Gastrocnemius medialis (tissue), 4 donors: ENCODE results near the gene FASTKD2. TPM values are rescaled to one million over a fixed set of nuclear protein-coding genes. Genes with fewer than 3 reads are reported as not detected.

Experiments
- ATAC-seq, 2 donors: fragments of 150-250 bp; one replicate each; pipeline ENCODE4 v1.9.1; 2016
- DNase-seq, 2 donors: peaks; one replicate each; pipeline ENCODE4 v3.0.0-alpha.2; 2019
- H3K27ac ChIP-seq, 4 donors: fragments of 200-600 bp; sonication (generic); 1 replicate in 1 of 4; 2 replicates in 3 of 4; pipeline ENCODE4 v1.5.1; 2016 to 2018; ENCODE audit warnings: mild to moderate bottlenecking in 2 of 4, moderate library complexity in 1 of 4
- H3K27me3 ChIP-seq, 3 donors: fragments of 200-600 bp; sonication (generic) in 2 of 3; 1 replicate in 1 of 3; 2 replicates in 2 of 3; pipeline versions ENCODE4 v1.5.1 to v1.6.0; 2016 to 2019; ENCODE audit warnings: mild to moderate bottlenecking in 1 of 3, moderate library complexity in 1 of 3
- H3K36me3 ChIP-seq, 2 donors: fragments of 200-600 bp; sonication (generic) in 1 of 2; one replicate each; pipeline ENCODE4 v1.5.1; 2017 to 2018
- H3K4me1 ChIP-seq, 2 donors: fragments of 200-600 bp; sonication (generic) in 1 of 2; one replicate each; pipeline ENCODE4 v1.5.1; 2016 to 2017; ENCODE audit warnings: mild to moderate bottlenecking in 2 of 2
- H3K4me3 ChIP-seq, 4 donors: fragments of 200-600 bp; sonication (generic) in 3 of 4; 1 replicate in 1 of 4; 2 replicates in 3 of 4; pipeline ENCODE4 v1.5.1; 2016 to 2019; ENCODE audit warnings: mild to moderate bottlenecking in 2 of 4
- H3K9me3 ChIP-seq, 3 donors: fragments of 200-600 bp; sonication (generic) in 2 of 3; 1 replicate in 1 of 3; 2 replicates in 2 of 3; pipeline ENCODE4 v1.5.1; 2016 to 2019
- POLR2A ChIP-seq, 2 donors: fragments of 450-650 bp; IDR thresholded peaks; one replicate each; pipeline ENCODE4 v1.6.1; 2017; ENCODE audit warnings: antibody characterized with exemption in 2 of 2, mild to moderate bottlenecking in 2 of 2, moderate library complexity in 2 of 2
- in situ Hi-C, 4 donors: fragments of 200-750 bp; cut with MboI; loops; one replicate each; pipeline versions ENCODE4 v1.15.0 to v1.8.0; 2017; ENCODE audit warnings: low sequenced_read_pairs in 4 of 4
- intact Hi-C: fragments of 100-400 bp; cut with DNase I; formaldehyde crosslinking; loops from one replicate; pipeline ENCODE4 v1.15.1; 2023; ENCODE audit warnings: low total_unique reads
- total RNA-seq, 4 donors: library from RNA; depleted of rRNA; stranded (reverse); fragments of >200 nt; gene quantifications; one replicate each; pipeline versions ENCODE4 v1.1.0 to v1.2.3, GENCODE V29; 2016
- TF ChIP-seq, protein P1 (sequence below), 5 experiments: fragments of 450-650 bp in 3 of 5; fragments of 200-600 bp in 2 of 5; sonication (generic) in 2 of 5; IDR thresholded peaks in 4 of 5; conservative IDR thresholded peaks in 1 of 5; 1 replicate in 4 of 5; 2 replicates in 1 of 5; pipeline ENCODE4 v1.5.1; 2016 to 2019; ENCODE audit warnings: antibody characterized with exemption in 5 of 5, mild to moderate bottlenecking in 3 of 5, moderate library complexity in 3 of 5

FASTKD2 gene
- total RNA-seq, 4 donors from 2014 or later: 42.9 to 68.6 (median 54.9) TPM

DNA sequence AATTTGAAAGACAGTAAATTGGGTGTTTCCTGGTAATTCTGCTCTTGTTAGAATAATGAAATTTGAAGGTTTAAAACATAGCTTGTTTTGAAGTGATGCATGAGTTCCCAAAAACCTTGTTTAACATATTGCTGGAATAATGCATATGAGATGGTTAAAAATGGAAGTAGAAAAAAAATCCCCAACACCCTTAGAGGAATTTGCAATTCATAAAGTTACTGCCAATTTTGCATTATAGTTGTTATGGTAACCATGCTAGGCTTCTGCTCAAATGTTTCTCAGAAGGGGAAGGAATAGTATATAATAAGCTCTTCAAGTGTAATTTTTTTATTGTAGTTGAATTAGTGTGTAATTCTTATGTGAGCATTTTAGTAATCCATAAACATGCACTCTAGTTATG lies 49.1 kb downstream of the FASTKD2 start:
- H3K9me3 ChIP-seq: no peaks in the 10 kb centered on the region
- no peak overlapping the region for H3K4me3 ChIP-seq
- TF ChIP-seq, protein P1, sequence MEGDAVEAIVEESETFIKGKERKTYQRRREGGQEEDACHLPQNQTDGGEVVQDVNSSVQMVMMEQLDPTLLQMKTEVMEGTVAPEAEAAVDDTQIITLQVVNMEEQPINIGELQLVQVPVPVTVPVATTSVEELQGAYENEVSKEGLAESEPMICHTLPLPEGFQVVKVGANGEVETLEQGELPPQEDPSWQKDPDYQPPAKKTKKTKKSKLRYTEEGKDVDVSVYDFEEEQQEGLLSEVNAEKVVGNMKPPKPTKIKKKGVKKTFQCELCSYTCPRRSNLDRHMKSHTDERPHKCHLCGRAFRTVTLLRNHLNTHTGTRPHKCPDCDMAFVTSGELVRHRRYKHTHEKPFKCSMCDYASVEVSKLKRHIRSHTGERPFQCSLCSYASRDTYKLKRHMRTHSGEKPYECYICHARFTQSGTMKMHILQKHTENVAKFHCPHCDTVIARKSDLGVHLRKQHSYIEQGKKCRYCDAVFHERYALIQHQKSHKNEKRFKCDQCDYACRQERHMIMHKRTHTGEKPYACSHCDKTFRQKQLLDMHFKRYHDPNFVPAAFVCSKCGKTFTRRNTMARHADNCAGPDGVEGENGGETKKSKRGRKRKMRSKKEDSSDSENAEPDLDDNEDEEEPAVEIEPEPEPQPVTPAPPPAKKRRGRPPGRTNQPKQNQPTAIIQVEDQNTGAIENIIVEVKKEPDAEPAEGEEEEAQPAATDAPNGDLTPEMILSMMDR (IDR thresholded peaks at IDR 0.05 in 4 of 5, conservative IDR thresholded peaks at IDR 0.05 in 1 of 5): no peak
- TF ChIP-seq POLR2A (IDR thresholded peaks at IDR 0.05): no peak
- no peak overlapping the region for H3K27ac ChIP-seq
- in situ Hi-C loops (no loop called here), intact Hi-C loops (no loop called here)
- ATAC-seq (no peak), DNase-seq (no peak)
- no peaks in the 10 kb centered on the region for H3K27me3 ChIP-seq
- no peaks in the 10 kb centered on the region for H3K4me1 ChIP-seq
- H3K36me3 ChIP-seq: no peaks in the 10 kb centered on the region

DNA sequence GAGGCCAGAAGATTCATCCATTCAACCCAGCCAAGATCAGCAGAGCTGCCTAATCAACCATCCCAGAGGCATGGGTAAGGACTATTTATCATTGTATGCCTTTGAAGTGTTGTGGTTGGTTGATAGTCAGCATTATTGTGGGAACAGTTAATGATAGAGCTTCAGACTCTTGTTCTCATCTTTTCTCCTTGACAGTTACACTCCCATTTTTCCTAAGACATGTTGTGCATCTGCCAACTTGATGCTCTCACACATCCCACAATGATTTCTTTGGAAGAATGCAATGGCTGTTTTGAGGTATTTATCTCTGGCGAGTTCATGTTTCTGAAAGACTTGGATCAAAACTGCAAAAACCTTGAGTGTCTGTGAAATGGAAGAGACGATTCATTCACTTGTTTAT lies 55.4 kb downstream of the FASTKD2 start:
- no peaks in the 10 kb centered on the region for H3K27me3 ChIP-seq
- in situ Hi-C loops (no loop called here), intact Hi-C loops (no loop called here)
- TF ChIP-seq POLR2A (IDR thresholded peaks at IDR 0.05): no peak
- TF ChIP-seq, protein P1 (IDR thresholded peaks at IDR 0.05 in 4 of 5, conservative IDR thresholded peaks at IDR 0.05 in 1 of 5): no peak
- ATAC-seq (no peak), DNase-seq (no peak)
- H3K4me1 ChIP-seq: peaks cover 0 to 7% of the 10 kb centered on the region in 2 donors
- H3K27ac ChIP-seq: no peak overlapping the region
- H3K9me3 ChIP-seq: no peaks in the 10 kb centered on the region
- H3K36me3 ChIP-seq: peaks cover 0 to 5% of the 10 kb centered on the region in 2 donors
- no peak overlapping the region for H3K4me3 ChIP-seq

DNA sequence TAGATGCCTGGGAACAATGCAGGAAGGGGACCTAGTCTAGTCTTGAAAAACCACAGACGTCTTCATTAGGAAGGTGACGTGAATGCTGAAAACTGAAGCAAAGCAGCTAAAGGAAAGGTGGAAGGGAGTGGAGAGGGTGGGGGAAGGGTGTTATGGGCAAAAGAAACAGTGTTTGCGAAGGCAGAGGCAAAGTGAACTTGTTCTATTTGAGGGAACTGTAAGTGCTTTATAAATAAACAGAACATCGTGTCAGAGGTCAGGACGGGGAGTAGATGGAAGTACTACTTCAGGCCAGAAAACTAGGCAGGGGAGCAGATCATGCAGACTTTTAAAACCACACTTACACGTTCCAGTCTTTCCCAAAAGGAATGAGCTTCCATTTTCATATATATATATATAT lies 57.8 kb downstream of the FASTKD2 start:
- intact Hi-C loops (no loop called here), in situ Hi-C loops (no loop called here)
- Histone ChIP-seq H3K36me3 (peaks cover 0 to 5% of the 10 kb centered on the region in 2 donors), H3K9me3 (no peaks in the 10 kb centered on the region), H3K4me3 (no peak overlapping the region), H3K27me3 (no peaks in the 10 kb centered on the region), H3K4me1 (peaks cover 0 to 7% of the 10 kb centered on the region in 2 donors), H3K27ac (peak overlapping the region in 2 of 4 donors; percentile 35 to 44)
- ATAC-seq: peak; percentile 46 to 73
- TF ChIP-seq POLR2A (IDR thresholded peaks at IDR 0.05): no peak
- TF ChIP-seq, protein P1 (IDR thresholded peaks at IDR 0.05 in 4 of 5, conservative IDR thresholded peaks at IDR 0.05 in 1 of 5): no peak
- peak in 1 of 2 donors; percentile 13 for DNase-seq

DNA sequence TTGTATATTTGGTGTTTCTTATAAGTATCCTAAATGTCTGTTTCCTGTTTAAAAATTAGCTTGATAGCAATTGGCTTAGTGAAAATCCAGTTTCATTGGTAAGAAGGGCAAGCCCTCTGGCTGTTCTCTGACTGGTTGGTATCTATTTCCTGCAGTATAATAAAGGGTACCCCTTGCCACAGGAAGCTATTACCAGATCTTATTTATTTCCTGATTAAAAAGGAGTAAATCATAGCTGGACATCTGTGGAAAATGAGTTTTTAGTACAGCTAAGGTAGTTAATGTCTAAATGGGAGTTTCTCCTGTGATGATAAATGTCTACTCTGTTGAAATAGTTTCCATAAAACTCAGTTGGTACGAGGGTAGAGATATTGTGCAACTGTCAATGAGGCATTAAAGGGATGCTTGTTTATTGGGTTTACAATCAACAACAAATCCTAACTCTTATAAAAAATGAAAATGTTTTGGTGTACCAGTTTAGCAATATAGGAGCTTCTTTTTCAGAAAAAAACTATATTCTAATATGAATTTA lies 58.7 kb downstream of the FASTKD2 start:
- Histone ChIP-seq H3K27ac (no peak overlapping the region), H3K36me3 (peaks cover 0 to 5% of the 10 kb centered on the region in 2 donors), H3K4me1 (peaks cover 0 to 7% of the 10 kb centered on the region in 2 donors), H3K4me3 (no peak overlapping the region), H3K9me3 (no peaks in the 10 kb centered on the region), H3K27me3 (no peaks in the 10 kb centered on the region)
- intact Hi-C loops (no loop called here), in situ Hi-C loops (no loop called here)
- TF ChIP-seq, protein P1 (IDR thresholded peaks at IDR 0.05 in 4 of 5, conservative IDR thresholded peaks at IDR 0.05 in 1 of 5): no peak
- no peak for TF ChIP-seq POLR2A (IDR thresholded peaks at IDR 0.05)
- ATAC-seq (no peak), DNase-seq (no peak)

DNA sequence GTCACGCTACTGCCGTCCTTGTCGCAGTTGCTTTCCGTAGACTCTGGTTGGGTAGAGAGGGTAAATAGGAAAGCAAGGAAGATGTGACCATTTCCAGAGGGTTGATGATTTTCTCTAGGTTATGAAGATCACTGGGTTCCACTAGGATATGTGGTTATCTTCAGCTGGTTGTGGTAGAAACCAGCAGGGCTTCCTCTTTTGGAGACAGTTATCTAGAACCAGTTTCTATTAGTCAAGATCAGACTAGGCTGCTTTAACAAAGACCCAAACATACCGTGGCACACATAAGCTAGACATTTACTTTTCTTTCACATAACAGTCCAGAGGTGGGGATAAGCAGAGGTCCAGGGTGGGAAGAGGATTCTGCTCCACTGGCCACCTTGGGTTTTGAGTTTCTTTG lies 59.6 kb downstream of the FASTKD2 start:
- H3K27ac ChIP-seq: no peak overlapping the region
- TF ChIP-seq, protein P1 (IDR thresholded peaks at IDR 0.05 in 4 of 5, conservative IDR thresholded peaks at IDR 0.05 in 1 of 5): no peak
- no peak for TF ChIP-seq POLR2A (IDR thresholded peaks at IDR 0.05)
- H3K4me1 ChIP-seq: peaks cover 0 to 7% of the 10 kb centered on the region in 2 donors
- H3K4me3 ChIP-seq: no peak overlapping the region
- intact Hi-C loops (no loop called here), in situ Hi-C loops (no loop called here)
- DNase-seq (no peak), ATAC-seq (no peak)
- H3K36me3 ChIP-seq: peaks cover 0 to 5% of the 10 kb centered on the region in 2 donors
- no peaks in the 10 kb centered on the region for H3K9me3 ChIP-seq
- H3K27me3 ChIP-seq: no peaks in the 10 kb centered on the region
